GM21619 (cell line): ENCODE data around the gene VEZT.
"Not testable (repeated sequence)": the region's sequence is repeated elsewhere in the genome, so short reads cannot be mapped to it uniquely, and the experiment has no call there.

ENCODE experiments used
- ATAC-seq: cut with Tn5 transposase; IDR thresholded peaks from one replicate; pipeline ENCODE4 v1.9.1; 2021; ENCODE audit not compliant: unreplicated experiment

The VEZT gene

DNA sequence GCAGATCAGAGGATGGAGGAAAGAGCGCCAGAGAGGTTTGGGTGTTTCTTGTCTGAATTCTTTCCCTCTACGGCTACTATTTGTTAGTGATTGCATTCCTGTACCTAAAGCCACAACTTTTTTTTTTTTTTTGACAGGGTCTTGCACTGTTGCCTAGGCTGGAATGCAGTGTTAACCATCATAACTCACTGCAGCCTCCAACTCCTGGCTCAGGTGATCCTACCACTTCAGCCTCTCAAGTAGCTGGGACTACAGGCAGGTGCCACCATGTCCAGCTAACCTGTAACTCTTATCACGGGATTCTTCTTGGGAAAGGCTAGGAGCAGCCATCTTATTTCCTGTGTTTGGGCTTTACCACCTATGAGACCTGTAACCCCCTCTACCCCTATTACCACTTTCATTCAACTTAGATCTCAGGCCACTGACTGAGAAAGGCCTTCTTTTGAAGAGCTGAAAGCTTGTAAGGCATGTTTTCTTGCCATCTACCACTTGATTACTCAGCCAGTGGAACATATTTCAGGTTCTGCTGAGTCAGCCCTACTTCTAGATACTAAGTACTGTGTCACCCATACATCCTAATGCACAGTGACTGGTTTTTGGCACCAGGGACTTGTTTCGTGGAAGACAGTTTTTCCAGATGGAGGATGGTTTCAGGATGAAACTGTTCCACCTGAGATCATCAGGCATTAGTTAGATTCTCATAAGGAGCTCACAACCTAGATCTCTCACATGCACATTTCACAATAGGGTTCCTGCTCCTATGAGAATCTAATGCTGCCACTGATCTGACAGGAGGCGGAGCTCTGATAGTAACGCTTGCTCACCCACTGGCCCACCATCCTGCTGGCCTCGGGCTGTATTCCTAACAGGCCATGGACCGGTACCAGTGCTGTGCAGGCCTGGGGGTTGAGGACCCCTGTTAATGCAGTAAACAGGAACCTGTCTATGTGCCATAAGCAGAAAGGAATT lies 6.9 kb downstream of the VEZT start:
- ATAC-seq = no peak

DNA sequence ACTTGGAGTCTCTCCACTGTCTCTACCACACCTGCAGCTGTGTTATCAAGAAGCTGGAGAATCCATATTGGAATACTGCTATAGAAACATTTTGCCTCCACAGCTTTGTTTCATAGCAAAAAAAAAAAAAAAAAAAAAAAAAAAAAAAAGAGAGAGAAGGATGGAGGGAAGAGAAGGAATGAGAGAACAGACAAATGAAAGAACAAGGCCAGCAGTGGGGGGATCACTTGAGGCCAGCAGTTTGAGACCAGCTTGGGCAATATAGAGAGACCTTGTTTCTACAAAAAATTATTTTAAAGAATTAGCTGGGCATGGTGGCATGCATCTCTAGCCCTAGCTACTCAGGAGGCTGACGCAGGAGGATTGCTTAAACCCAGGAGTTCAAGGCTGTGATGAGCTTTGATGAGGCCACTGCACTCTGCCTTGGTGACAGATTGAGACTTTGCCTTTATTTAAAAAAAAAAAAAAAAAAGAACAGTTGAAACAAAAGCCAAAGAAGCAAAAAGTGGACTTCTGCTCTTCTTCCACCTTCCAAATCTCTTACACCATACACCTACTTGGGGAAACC lies 8.1 kb downstream of the VEZT start:
- ATAC-seq = no peak

DNA sequence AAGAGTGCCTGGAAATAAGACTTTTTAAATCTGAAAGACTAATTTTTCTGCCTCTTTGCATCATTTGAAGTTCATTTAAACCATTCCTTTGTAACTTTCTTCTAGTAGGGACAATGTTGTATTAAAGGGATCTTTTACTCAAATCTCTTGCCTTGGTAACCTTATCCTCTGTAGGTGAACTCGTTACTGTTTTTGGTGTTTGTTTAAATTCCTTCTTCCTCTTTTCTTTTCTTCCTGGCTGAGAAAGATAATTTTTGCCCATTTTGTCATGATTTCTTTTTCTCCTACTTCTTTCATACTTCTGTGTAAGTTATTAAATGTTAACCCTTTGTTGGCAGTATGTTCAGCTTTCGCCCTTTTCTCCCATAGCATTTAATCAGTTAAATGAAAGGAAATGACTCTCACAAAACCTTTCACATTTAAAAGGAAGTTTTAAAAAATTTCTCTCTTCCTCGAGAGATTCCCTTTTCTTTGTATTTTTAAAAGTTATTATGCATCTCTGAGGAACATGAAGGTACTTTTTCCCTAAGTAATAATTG lies 10.3 kb downstream of the VEZT start:
- no peak for ATAC-seq

DNA sequence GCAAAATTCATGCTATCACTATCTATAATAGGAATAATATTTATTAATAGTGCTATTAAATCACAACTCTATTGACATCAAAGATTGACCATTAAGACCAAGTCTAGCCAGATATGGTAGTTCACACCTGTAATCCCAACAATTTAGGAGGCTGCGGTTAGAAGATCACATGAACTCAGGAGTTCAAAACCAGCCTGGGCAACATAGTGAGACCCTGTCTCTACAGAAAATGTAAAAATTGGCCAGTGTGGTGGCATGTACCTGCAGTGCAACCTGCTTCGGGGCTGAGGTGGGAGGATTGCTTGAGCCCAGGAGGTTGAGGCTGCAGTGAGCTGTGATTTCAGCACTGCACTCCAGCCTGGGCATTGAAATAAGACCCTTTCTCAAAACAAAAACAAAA lies 11.0 kb downstream of the VEZT start:
- no peak for ATAC-seq

DNA sequence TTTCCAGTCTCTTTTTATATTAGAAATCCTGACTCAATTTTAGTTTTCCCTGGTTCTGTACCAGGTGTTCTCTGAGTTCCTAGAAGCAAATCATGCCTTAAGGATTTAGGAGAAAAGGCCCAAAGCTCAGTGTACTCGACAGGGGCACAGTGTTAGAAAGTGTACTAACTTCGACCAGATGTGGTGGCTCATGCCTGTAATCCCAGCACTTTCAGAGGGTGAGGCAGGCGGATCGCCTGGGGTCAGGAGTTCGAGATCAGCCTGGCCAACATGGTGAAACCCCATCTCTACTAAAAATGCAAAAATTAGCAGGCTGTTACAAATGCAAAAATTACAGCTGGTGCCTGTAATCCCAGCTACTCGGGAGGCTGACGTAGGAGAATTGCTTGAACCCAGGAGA lies 12.0 kb downstream of the VEZT start:
- ATAC-seq = no peak

DNA sequence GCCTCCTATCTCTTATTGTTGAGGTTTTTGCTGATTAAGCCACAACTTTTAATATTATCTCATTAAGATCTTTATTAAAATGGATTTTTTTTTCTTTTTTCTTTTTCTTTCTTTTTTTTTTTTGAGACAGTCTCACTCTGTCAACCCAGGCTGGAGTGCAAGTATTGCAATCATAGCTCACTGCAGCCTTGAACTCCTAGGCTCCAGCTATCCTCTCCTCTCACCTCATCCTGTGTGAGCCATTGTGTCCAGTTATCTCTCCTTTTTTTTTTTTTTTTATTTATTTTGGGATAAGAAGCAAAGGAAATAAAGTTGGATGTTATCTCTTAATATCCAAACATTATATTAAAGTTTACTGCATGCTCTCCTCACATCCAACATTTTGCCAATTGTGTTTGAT lies 12.7 kb downstream of the VEZT start:
- no peak for ATAC-seq

DNA sequence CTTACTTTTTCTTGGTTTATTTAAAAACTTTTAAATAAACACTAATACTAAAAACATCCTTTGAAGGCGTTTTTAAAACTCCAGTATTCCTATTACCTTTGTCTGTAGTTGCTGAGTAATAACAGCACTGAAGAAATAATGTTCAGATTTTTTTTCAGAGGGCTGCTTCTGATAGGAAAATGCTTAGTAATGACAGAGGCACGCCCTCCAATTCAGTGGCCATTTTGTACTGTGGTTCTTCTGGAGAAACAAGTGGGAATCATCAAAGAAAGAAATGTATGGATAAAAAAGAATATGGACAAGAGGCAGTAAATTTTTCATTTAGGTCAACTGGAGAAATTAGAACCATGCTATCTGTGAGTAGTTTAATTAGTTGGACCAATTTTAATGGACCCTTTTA lies 13.6 kb downstream of the VEZT start:
- no peak for ATAC-seq

DNA sequence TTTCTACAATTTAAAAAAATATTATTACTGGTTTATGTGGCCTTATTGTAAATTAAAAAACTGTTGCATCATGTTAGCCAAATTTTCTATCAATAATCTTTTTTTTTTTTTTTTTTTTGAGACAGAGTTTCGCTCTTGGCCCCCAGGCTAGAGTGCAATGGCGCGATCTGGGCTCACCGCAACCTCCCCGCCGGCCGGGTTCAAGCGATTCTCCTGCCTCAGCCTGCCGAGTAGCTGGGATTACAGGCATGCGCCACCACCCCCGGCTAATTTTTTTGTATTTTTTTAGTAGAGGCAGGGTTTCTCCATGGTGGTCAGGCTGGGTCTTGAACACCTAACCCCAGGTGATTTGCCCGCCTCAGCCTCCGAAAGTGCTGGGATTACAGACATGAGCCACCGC lies 16.6 kb downstream of the VEZT start:
- not testable (repeated sequence) for ATAC-seq

DNA sequence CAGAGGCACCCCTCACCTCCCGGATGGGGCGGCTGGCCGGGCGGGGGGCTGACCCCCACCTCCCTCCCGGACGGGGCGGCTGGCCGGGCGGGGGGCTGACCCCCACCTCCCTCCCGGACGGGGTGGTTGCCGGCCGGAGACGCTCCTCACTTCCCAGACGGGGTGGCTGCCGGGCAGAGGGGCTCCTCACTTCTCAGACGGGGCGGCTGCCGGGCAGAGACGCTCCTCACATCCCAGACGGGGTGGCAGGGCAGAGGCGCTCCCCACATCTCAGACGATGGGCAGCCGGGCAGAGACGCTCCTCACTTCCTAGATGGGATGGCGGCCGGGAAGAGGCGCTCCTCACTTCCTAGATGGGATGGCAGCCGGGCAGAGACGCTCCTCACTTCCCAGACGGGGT lies 18.0 kb downstream of the VEZT start:
- ATAC-seq = not testable (repeated sequence)

DNA sequence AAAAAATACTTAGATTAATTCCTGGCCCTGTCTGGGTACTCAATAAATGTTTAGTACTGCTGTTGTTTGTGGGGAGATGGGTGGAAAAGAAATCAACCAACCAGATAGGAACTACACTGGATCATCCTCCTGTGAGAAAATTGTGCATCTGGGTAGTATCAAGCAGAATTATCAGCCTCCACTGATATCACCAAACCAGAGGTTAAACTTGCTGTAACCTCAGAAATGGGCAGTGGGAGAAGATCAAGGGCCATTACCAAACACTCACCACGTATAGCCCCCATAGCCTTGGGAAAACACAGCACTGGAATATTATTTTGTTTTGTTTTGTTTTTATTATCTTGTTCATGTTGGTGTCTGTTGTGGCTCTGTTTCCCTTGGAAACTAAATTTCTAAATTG lies 19.7 kb downstream of the VEZT start:
- no peak for ATAC-seq

DNA sequence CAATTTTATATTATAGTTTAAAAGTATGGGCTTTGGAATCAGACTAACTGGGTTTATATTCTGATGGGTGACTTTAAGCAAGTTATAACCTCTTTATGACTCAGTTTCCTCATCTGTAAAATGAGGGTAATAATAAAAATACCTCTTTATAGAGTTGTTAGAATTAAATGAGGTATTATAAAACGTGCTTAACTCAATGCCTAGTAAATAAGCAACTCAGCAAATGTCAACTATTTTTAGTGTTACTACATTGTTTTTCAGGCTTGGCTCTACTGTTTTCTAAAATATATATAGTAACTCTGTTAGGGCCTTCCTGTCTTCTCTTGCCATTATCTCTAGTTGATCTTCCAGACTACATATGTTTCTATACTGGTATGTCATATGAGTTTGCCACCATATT lies 20.5 kb downstream of the VEZT start:
- ATAC-seq = no peak

DNA sequence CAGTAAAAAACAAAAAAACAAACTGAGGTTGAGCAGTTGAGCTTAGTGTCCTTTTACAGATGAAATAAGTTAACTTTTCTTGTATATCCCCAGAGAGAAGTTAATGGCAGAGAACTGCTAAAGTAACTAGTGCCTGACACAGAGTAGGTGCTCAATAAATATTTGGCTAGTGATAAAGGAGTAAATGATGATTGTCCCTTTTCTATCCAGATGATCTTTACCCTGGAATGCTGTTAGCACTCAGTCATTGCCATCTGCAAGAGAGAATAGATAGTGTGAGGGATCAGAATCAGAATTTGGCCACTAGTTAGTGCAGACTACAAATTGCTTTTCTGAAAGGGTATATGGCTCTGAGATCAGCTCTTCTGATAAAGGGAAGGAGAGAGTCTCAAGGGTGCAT lies 21.6 kb downstream of the VEZT start:
- ATAC-seq = no peak

DNA sequence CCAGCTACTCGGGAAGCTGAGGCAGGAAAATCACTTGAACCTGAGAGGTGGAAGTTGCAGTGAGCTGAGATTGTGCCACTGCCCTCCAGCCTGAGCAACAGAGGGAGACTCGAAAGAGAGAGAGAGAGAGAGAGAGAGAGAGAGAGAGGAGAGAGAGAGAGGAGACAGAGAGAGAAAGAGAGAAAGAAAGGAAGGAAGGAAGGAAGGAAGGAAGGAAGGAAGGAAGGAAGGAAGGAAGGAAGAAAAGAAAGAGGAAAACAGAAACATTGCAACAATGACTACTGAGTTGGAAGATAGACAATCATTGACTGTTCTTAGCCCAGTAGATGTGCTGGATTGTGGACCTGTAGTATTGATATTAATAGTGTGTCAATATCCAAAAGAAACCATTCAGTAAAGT lies 22.2 kb downstream of the VEZT start:
- not testable (repeated sequence) for ATAC-seq

DNA sequence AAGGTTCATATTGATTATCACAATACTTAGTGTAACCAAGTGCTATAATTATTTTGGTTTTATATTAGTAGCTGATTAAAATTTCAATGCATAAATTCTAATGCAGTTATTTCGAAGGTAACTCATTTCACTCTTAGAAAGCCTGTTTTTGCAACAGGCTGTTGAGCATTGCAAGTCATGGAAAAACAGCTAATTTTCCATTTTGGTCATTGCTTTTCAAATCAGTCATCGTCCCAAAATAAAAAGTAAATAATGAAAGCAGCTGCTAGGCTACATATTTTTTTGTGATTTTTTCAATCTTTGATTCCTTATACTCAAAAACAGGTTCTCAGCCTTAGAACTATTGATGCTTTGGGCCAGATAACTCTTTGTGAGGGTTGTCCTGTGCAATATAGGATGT lies 22.9 kb downstream of the VEZT start:
- ATAC-seq = no peak

DNA sequence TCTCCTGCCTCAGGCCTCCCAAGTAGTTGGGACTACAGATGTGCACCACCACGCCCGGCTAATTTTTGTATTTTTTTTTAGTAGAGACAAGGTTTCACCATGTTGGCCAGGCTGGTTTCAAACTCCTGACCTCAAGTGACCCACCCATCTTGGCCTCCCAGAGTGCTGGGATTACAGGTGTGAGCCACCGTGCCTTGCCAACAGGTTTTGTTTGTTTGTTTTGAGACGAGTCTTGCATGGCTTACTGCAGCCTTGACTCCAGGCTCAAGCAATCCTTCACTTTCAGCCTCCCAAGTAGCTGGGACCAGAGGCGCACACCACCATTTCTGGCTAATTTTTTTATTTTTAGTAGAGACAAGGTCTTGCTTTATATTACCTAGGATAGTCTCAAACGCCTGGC lies 23.5 kb downstream of the VEZT start:
- not testable (repeated sequence) for ATAC-seq

DNA sequence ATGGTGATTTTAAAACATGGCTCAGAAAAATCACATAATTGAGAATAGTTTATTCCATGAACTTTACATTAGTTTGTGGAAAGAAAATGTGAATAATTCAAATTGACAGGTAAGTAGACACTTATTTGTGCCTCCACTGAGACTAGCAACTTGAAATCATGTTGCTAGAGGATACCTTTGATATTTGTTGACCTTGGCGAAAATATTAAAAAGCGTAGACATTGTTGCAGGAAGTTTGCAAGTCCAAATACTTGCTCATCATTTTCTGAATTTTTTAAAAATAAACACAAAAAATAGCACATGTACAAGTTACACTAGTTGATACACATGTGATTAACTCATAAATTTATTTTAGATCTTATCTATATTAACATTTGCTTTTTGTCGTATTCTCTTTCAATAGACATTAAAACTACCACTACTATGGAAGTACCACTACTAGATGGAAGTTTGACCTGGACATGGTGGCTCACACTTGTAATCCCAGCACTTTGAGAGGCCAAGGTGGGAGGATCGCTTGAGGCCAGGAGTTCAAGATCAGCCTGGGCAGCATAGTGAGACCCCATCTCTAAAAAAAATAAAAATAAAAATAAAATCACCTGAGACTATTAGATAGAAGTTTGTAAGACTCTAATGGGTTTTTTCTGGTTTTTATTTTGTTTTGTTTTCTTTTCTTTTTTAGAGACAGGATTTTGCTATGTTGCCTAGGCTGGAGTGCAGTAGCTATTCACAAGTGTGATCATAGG lies 24.3 kb downstream of the VEZT start:
- ATAC-seq = no peak

DNA sequence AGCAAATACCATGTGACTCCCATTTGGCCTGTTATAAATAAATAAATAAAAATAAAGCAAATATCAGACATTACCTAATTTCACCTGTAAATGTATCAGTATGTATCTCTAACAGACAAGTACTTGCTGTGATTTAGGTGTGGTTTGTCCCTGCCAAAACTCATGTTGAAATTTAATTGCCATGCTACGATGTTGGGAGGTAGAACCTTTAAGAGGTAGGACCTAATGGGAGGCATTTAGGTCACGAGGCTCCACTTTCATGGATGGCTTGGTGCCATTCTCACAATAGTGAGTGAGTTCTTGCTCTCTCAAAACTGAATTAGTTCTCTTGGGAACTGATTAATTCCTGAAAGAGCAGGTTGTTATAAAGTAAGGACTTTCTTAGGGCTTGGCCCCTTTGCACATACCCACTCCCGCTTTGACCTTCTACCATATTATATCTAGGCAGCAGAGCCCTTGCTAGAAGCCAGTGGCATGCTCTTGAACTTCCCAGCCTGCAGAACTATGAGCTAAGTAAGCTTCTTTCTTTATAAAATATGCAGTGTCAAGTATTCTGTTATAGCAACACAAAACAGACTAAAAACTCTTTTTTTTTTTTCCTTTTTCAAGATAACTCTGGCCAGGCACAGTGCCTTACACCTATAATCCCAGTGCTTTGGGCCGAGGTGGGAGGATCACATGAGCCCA lies 26.0 kb downstream of the VEZT start:
- ATAC-seq = no peak

DNA sequence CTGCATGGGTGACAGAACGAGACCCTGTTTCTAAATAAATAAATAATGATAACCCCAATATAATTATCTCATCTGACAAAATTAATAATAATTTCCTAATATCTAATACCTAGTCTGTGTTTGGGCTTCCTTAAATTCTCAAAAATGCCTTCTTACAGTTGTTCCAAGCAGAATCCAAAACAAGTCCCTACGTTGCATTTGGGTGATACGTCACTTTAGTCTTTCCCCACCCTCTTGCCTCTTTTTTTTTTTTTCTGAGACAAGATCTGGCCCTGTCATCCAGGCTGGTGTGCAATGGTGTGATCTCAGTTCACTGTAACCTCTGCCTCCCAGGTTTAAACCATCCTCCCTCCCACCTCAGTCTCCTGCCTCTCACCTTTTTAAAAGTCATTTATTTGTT lies 26.7 kb downstream of the VEZT start:
- no peak for ATAC-seq

DNA sequence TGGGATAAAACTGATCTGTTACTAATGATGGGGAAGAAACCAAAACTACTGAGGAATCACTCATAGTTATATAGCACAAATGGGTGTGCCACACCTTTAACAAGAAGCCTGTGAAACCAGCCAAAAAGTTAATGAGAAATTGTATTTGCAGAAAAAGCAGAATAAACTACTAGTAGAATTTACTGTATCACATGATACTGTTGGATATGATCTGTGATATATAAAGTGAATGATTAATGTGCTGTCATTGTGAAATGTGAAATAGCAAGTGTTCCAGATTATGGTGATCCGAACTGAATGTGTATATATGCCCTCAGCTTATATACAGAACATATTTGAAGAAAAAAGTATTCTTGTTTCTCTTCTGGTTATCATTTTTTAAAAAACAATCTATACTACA lies 30.5 kb downstream of the VEZT start:
- no peak for ATAC-seq

DNA sequence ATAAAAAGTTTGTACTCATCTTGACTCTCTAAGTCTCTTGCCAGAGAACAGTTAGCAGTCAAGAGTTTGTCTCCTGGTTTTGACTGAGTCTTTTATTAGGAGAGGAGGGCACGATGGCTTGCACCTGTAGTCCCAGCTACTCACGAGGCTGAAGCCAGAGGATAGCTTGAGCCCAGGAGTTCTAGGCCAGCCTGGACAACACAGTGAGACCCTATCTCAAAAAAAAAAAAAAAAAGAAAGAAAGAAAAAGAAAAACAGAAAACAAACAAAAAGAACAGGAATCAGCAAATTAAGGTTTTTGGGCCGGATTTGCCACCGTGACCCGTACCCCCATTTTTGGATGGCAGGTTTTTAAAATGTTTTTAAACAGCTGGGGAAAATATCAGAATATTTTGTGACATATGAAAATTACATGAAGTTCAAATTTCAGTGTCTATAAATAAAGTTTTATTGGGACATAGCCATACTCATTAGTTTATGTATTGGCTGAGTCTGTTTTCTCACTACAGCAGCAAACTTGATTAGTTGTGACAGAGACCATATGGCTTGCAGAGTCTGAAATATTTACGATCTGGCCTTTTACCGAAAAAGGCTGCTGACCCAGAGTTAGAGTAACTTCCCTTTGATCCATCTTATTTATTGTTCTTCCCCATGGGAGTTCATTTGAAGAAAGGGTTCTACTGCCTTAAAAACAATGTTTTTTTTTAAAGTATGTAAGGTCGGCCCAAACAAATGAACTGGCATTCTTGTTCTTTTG lies 31.2 kb downstream of the VEZT start:
- ATAC-seq = no peak
